ENCODE results near the gene ARHGAP42. TPM values are rescaled to one million over a fixed set of nuclear protein-coding genes. Genes with fewer than 3 reads are reported as not detected.

ARHGAP42 gene
- total RNA-seq, 1 experiment from 2014 or later, result not detected

- H3K27ac ChIP-seq (ENCODE audit: low read length), result no peak overlapping the region
- no peak for DNase-seq
- H3K9me2 ChIP-seq (replicated peaks; ENCODE audit: insufficient read depth, low read length), result no peaks in the 10 kb centered on the region
- H3K9ac ChIP-seq (ENCODE audit: low read length), result no peak overlapping the region
- no peak overlapping the region for H3K4me2 ChIP-seq (ENCODE audit: low read depth, low read length, poor library complexity, severe bottlenecking)
- H2AFZ ChIP-seq (ENCODE audit: low read length), result no peak overlapping the region
- H3K79me2 ChIP-seq (ENCODE audit: low read length), result no peaks in the 10 kb centered on the region
- no peaks in the 10 kb centered on the region for H3K36me3 ChIP-seq (ENCODE audit: insufficient read depth, low read length)
- H3K9me3 ChIP-seq (ENCODE audit: low read length), result peaks cover 9% of the 10 kb centered on the region
- H3K4me1 ChIP-seq (ENCODE audit: low read length), result peaks cover 7% of the 10 kb centered on the region
- H3K4me3 ChIP-seq (ENCODE audit: low read length), result no peak overlapping the region
- H4K20me1 ChIP-seq (ENCODE audit: insufficient read depth, low read depth, low read length), result no peaks in the 10 kb centered on the region
- no peaks in the 10 kb centered on the region for H3K27me3 ChIP-seq (ENCODE audit: low read length)
Observed at GRCh38 chr11:100683126-100683525, 4.0 kb upstream of the ARHGAP42 start.

GRCh38 chr11:100684101-100685065 lies 2.7 kb upstream of the ARHGAP42 start:
- Histone ChIP-seq H3K27me3 (ENCODE audit: low read length) (no peaks in the 10 kb centered on the region), H3K4me3 (ENCODE audit: low read length) (no peak overlapping the region), H3K4me2 (ENCODE audit: low read depth, low read length, poor library complexity, severe bottlenecking) (no peak overlapping the region), H3K36me3 (ENCODE audit: insufficient read depth, low read length) (no peaks in the 10 kb centered on the region), H3K79me2 (ENCODE audit: low read length) (no peaks in the 10 kb centered on the region), H3K27ac (ENCODE audit: low read length) (no peak overlapping the region), H3K9me3 (ENCODE audit: low read length) (peaks cover 8% of the 10 kb centered on the region), H2AFZ (ENCODE audit: low read length) (no peak overlapping the region), H4K20me1 (ENCODE audit: insufficient read depth, low read depth, low read length) (no peaks in the 10 kb centered on the region), H3K9ac (ENCODE audit: low read length) (no peak overlapping the region), H3K4me1 (ENCODE audit: low read length) (peaks cover 7% of the 10 kb centered on the region), H3K9me2 (replicated peaks; ENCODE audit: insufficient read depth, low read length) (no peaks in the 10 kb centered on the region)
- DNase-seq, result no peak

GRCh38 chr11:100686476-100687053 lies 523 bp upstream of the ARHGAP42 start:
- no peak overlapping the region for H3K9ac ChIP-seq (ENCODE audit: low read length)
- H3K4me3 ChIP-seq (ENCODE audit: low read length), result no peak overlapping the region
- no peak overlapping the region for H2AFZ ChIP-seq (ENCODE audit: low read length)

GRCh38 chr11:100687630-100688395 lies 725 bp downstream of the ARHGAP42 start:
- Histone ChIP-seq H3K4me3 (ENCODE audit: low read length) (no peak overlapping the region), H3K27me3 (ENCODE audit: low read length) (no peaks in the 10 kb centered on the region), H3K9me3 (ENCODE audit: low read length) (peaks cover 13% of the 10 kb centered on the region; the same call in 1 of the 2 replicates), H3K27ac (ENCODE audit: low read length) (no peak overlapping the region), H3K4me1 (ENCODE audit: low read length) (no peaks in the 10 kb centered on the region), H3K36me3 (ENCODE audit: insufficient read depth, low read length) (no peaks in the 10 kb centered on the region), H3K79me2 (ENCODE audit: low read length) (no peaks in the 10 kb centered on the region), H3K9me2 (replicated peaks; ENCODE audit: insufficient read depth, low read length) (no peaks in the 10 kb centered on the region), H2AFZ (ENCODE audit: low read length) (no peak overlapping the region), H3K9ac (ENCODE audit: low read length) (no peak overlapping the region), H4K20me1 (ENCODE audit: insufficient read depth, low read depth, low read length) (no peaks in the 10 kb centered on the region), H3K4me2 (ENCODE audit: low read depth, low read length, poor library complexity, severe bottlenecking) (no peak overlapping the region)
- peak; percentile 50 for DNase-seq

More at GRCh38 chr11:100686476-100687053, 523 bp upstream of the ARHGAP42 start:
- H3K4me2 ChIP-seq (ENCODE audit: low read depth, low read length, poor library complexity, severe bottlenecking), result no peak overlapping the region
- H4K20me1 ChIP-seq (ENCODE audit: insufficient read depth, low read depth, low read length), result no peaks in the 10 kb centered on the region
- no peak overlapping the region for H3K27ac ChIP-seq (ENCODE audit: low read length)
- no peak for DNase-seq
- no peaks in the 10 kb centered on the region for H3K9me2 ChIP-seq (replicated peaks; ENCODE audit: insufficient read depth, low read length)
- no peaks in the 10 kb centered on the region for H3K27me3 ChIP-seq (ENCODE audit: low read length)
- no peaks in the 10 kb centered on the region for H3K4me1 ChIP-seq (ENCODE audit: low read length)
- H3K9me3 ChIP-seq (ENCODE audit: low read length), result peaks cover 10% of the 10 kb centered on the region; the same call in 1 of the 2 replicates
- H3K36me3 ChIP-seq (ENCODE audit: insufficient read depth, low read length), result no peaks in the 10 kb centered on the region
- no peaks in the 10 kb centered on the region for H3K79me2 ChIP-seq (ENCODE audit: low read length)

GRCh38 chr11:100689141-100689540 lies 2.1 kb downstream of the ARHGAP42 start:
- Histone ChIP-seq H3K36me3 (ENCODE audit: insufficient read depth, low read length) (no peaks in the 10 kb centered on the region), H4K20me1 (ENCODE audit: insufficient read depth, low read depth, low read length) (no peaks in the 10 kb centered on the region), H3K4me2 (ENCODE audit: low read depth, low read length, poor library complexity, severe bottlenecking) (no peak overlapping the region), H3K27ac (ENCODE audit: low read length) (no peak overlapping the region), H3K4me3 (ENCODE audit: low read length) (no peak overlapping the region), H3K9me3 (ENCODE audit: low read length) (peaks cover 13% of the 10 kb centered on the region; the same call in 1 of the 2 replicates), H3K4me1 (ENCODE audit: low read length) (no peaks in the 10 kb centered on the region), H3K79me2 (ENCODE audit: low read length) (no peaks in the 10 kb centered on the region), H2AFZ (ENCODE audit: low read length) (no peak overlapping the region), H3K9me2 (replicated peaks; ENCODE audit: insufficient read depth, low read length) (no peaks in the 10 kb centered on the region), H3K27me3 (ENCODE audit: low read length) (no peaks in the 10 kb centered on the region), H3K9ac (ENCODE audit: low read length) (no peak overlapping the region)
- DNase-seq, result no peak

- H3K79me2 ChIP-seq (ENCODE audit: low read length), result no peaks in the 10 kb centered on the region
- H3K9me2 ChIP-seq (replicated peaks; ENCODE audit: insufficient read depth, low read length), result peaks cover 4% of the 10 kb centered on the region; the same call in 1 of the 2 replicates
- H3K9ac ChIP-seq (ENCODE audit: low read length), result no peak overlapping the region
- H2AFZ ChIP-seq (ENCODE audit: low read length), result no peak overlapping the region
- H3K4me1 ChIP-seq (ENCODE audit: low read length), result no peaks in the 10 kb centered on the region
- DNase-seq, result no peak
- H3K27me3 ChIP-seq (ENCODE audit: low read length), result no peaks in the 10 kb centered on the region
- H3K9me3 ChIP-seq (ENCODE audit: low read length), result peaks cover 28% of the 10 kb centered on the region
- H3K27ac ChIP-seq (ENCODE audit: low read length), result no peak overlapping the region
- H3K4me3 ChIP-seq (ENCODE audit: low read length), result no peak overlapping the region
- H3K36me3 ChIP-seq (ENCODE audit: insufficient read depth, low read length), result no peaks in the 10 kb centered on the region
- H3K4me2 ChIP-seq (ENCODE audit: low read depth, low read length, poor library complexity, severe bottlenecking), result no peak overlapping the region
- H4K20me1 ChIP-seq (ENCODE audit: insufficient read depth, low read depth, low read length), result no peaks in the 10 kb centered on the region
Observed at GRCh38 chr11:100691896-100692653, 5.0 kb downstream of the ARHGAP42 start.

- H3K27ac ChIP-seq (ENCODE audit: low read length), result no peak overlapping the region
- DNase-seq, result no peak
- no peak overlapping the region for H2AFZ ChIP-seq (ENCODE audit: low read length)
- peaks cover 49% of the 10 kb centered on the region for H3K9me3 ChIP-seq (ENCODE audit: low read length)
- peaks cover 4% of the 10 kb centered on the region; the same call in 1 of the 2 replicates for H3K9me2 ChIP-seq (replicated peaks; ENCODE audit: insufficient read depth, low read length)
- H3K9ac ChIP-seq (ENCODE audit: low read length), result no peak overlapping the region
- H3K4me1 ChIP-seq (ENCODE audit: low read length), result no peaks in the 10 kb centered on the region
- H3K4me2 ChIP-seq (ENCODE audit: low read depth, low read length, poor library complexity, severe bottlenecking), result no peak overlapping the region
- H4K20me1 ChIP-seq (ENCODE audit: insufficient read depth, low read depth, low read length), result no peaks in the 10 kb centered on the region
- H3K36me3 ChIP-seq (ENCODE audit: insufficient read depth, low read length), result no peaks in the 10 kb centered on the region
- no peak overlapping the region for H3K4me3 ChIP-seq (ENCODE audit: low read length)
- no peaks in the 10 kb centered on the region for H3K79me2 ChIP-seq (ENCODE audit: low read length)
- no peaks in the 10 kb centered on the region for H3K27me3 ChIP-seq (ENCODE audit: low read length)
Observed at GRCh38 chr11:100695911-100696310, 8.8 kb downstream of the ARHGAP42 start.
